HG03520 (cell line): Measurements from ENCODE around the gene MORC2.

Source experiments
- ATAC-seq: cut with Tn5 transposase; IDR thresholded peaks from one replicate; pipeline ENCODE4 v1.9.1; 2021; ENCODE audit warnings: mild to moderate bottlenecking, moderate library complexity; ENCODE audit not compliant: unreplicated experiment

The MORC2 gene

DNA sequence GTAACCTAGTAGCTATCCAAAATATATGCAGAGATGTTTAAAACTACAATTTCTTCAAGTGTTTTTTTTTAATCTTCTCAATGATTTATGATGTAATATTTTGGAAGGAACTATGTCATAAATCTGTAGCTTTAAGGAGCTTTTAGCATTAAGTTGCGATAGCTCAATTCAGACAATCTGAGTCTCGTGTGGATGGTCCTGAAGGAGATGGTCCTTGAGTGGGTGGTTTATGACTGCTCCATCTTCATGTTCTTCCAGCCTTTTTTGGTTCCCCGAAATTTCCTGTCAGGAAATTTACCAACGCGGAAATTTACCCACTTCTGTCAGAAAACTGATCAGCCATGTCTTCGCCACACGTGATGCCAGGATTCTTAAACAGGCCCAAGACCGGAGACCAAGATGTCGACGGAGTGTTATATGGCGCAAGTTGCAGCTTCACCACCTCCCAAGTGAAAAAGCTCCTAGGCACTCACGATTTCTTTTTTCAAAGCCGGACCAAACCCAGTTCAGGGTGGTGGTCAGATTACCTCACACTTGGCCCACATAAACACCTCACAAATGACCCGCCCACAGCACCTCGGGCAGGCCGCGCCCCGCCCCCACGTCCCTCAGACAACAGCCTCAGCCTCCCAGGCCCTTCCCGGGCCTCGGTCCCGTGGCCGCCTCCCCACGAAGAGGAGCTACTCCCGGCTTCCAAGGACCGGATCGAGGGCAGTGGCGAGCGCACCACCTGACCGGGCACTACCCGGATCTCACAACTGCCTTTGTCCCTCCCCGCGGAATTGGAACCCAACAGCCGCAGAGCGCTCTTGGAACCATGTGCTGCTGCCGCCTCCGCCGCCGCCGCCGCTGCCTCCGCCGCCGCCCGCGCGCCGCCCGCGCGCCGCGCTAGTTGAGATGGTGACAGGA is at the start of gene MORC2:
Gene MORC2, minus strand, starts transcription at position 760 of the 909 bp plus-strand sequence. CDS start 885 bp downstream, outside the sequence.
- peak; percentile 13 for ATAC-seq

DNA sequence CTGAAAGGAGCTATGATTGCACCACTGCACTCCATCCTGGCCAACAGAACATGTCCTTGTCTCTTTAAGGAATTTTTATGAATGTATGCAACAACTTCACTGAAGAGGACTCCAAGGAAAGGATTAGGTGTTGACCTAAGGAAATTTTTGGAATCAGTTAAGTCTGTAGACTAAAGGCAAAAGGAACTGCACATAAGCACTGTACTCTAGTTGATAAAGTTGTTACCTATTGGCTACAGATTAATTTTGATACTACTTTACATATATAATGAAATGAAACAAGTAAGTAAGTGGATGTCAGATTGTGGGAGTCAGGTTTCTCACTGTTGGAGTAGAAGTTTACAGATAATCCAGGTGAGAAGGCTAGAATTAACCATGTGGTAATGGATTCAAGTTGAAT is 37.0 kb upstream of the MORC2 start:
- no peak for ATAC-seq

DNA sequence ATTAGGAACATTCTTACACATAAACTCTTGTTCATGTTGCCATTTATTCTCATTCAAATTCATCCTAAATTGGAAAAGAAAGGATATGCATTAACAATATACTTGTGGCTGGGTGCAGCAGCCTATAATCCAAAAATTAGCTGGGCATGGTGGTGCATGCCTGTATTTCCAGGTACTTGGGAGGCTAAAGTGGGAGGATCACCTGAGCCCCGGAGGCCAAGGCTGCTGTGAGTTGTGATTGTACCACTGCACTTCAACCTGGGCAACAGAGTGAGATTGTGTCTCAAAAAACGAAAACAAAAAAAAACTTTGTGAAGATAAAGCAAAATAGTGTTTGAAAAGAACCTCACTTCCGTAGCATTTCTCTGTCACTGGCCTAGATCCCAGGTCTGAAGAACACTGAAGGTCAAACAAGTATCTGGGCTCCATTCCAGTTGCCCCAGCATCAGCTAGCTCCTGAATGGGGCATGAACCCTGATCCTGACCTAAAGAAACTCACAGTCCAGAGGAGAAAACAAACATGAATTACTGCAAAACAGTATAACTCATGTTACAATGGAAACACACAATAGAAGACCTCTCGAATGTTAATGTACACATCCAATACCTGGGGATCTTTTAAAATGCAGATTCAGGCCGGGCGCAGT is 32.7 kb upstream of the MORC2 start:
- no peak for ATAC-seq

DNA sequence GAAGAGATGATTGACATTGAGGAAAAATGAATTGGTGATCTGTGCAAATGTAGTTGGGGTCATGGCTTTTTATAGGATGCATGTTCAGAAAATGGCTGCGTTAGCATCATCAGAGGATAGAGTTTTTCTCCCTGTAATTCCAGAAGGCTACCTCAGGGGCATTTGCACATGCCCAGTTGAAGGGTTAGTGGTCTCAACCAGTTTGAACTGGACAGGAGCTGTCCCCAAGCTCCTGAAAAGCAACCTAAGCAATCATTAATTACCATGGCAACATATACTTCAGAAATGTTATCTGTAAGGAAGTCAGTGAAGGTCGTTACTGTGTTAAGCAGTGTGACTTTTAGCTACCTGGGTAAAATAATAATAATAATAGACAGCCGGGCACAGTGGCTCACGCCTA is 29.8 kb upstream of the MORC2 start:
- no peak for ATAC-seq

DNA sequence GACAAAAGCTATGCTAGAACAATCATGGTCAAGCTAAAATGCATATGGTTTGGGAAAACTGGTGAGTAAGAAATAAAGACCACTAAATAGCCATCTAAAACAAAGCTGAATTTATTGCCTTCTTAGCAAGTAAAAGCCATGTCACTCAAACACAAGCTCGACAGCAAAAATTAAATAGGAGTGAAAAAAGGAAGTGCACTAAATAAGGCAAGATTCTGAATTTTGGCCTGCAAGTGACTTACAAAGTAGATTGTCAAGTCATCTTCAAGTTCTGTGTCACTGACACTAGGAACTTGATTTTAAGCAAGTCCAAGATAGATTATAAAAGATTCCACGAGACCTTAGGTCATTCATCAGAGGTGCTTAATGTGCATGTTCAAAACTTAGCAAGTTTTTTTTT is 27.9 kb upstream of the MORC2 start:
- no peak for ATAC-seq

DNA sequence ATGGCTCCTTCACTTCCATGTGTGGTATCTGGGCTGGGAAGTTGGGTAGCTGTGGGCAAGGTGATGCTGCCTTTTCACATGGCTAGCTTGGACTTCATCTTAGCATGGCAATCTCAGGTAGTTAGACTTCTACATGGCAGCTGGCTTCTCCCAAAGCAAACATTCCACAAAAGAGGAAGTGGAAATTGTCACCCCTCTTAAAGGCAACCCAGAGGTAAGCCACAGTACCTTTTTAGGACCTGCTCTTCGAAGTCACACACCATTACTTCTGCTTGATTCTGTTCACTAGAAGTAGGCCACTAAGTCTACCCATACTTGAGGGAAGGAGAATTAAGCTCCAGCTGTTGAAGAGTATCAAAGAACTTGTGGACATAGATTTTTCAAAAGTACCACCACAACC is 26.4 kb upstream of the MORC2 start:
- ATAC-seq = no peak

DNA sequence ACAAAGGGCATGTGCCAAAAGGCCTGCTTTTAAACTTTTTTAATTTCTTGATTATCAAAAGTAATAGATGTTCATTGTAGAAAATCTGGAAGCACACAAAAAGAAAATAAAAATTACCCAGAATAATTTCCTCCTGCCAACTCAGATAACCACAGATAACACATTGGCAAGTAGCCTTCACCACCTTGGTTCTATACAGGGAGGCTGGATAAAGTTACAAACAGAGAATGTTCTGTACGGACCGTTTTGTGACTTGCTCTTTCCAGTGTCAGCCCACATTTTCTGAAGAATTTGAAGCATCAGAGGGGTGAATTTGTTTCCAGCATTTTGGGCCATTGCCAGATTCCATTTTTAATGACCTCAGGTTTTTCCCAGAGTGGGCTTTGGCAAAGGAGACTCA is 24.0 kb upstream of the MORC2 start:
- no peak for ATAC-seq

DNA sequence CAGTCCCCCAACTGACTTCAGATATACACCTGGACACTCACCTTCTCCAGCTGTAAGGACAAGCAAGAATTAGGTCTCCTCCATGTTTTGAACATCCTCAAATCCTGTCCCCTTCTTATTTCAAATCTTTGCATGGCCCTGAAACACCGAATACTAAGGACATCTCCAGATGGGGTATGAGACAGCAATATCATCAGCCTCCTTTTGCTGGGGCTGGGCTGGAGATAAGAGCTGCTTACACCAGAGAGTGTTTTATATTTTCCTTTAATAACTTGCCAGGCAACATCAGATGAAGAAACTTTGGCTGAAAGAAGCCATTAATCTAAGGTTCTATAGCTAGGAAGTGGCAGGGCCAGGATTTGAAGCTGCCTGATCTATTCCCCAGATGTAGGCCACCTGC is 22.1 kb upstream of the MORC2 start:
- no peak for ATAC-seq

DNA sequence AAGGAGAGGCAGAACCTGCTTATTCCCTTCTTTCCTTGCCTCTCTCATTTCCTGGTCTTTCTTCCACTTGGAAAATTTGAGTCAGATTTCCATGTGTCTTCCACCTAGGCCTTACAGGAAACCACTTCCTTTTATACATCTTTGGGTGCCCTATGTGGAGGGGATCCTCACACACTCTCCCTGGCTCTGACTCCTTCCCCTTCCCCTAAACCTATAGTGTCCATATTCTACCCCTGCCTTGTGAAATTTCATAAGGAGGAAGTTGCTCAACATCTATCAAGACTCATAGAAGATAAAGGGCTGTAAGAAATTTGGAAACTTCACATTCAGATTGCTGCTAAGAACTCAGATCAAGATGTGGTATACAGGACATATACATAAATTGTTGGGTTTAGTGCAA is 20.9 kb upstream of the MORC2 start:
- ATAC-seq = no peak

DNA sequence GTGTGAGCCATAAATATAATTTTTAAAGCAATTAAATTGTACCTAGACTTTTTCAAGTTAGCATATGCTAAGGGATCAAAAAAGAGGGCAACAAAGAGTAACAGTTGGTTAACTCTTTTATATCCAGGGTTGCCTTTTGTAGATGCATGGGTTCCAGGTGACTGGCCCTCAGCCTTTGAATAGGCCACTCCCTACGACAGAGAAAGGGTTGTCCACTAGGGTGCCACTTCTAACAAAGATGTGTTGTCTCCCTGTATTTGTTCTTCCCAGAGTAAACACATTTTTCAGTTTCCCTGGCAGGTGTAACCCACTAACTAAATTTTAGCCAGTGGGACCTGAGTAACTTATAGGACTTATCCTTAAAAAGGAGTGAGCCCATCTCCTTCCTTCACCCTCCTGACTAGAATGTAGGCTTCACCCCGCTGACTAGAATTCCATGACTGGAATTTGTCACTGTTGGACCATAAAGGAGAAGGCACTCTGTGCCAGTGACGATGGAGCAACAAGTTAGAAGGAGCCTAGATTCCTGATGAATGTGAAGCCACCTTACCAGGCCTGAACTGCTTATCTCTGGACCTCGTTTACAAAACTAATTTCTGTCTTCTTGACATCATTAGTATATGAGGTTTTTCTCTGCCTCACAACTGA is 17.1 kb upstream of the MORC2 start:
- no peak for ATAC-seq

DNA sequence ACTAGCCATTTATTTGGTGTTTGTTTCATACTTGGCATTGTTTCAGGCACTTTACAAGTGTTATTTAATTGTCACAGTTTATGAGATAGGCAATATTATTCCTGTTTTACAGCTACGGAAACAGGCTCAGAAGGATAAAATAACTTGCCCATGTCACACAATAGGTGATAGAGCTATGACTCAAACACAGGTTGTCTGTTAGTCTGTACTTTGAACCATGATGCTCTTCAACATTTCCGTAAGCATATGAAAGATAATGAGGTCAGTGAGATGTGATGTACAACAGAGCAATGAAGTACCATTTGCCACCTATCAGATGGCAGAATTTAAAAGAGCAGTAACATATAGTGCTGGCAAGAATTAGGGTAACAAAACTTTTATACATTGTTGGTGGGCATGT is 15.7 kb upstream of the MORC2 start:
- ATAC-seq = no peak

DNA sequence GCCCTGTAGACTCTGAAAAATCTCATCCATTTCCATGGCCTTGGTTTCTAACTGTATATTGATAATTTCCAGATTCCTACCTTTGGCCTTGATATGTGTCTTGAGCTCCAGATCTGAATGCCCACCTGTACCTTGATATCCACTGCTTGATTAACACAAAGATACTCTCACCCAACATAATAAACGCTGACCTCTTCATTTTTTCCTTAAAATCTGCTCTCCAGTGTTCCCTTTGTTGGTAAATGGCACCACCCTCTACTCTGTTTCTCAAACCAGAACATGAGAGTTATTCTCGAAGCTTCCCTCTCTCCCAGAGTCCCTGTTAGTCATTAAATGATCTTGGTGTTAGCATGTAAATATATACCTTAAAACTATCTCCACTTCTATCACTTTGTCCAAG is 13.9 kb upstream of the MORC2 start:
- ATAC-seq = no peak

DNA sequence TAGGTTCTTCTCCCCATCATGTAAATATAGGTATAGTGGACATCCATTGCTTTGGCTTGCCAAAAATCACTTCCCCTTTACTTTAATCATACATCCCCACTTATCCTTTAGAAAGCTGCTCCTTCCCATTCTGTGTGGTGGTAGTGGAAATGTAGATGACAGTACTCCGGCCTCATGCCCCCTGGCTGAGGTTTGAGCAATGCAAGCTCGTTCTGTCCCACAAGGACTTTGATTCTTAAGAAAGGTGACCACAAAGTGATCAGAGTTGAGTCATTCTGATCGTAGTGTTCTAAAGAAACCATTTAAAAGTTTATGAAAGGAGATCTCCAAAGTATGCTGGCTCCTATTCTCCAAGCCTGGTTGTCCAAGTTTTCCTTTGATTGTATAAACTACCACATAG is 11.4 kb upstream of the MORC2 start:
- no peak for ATAC-seq

DNA sequence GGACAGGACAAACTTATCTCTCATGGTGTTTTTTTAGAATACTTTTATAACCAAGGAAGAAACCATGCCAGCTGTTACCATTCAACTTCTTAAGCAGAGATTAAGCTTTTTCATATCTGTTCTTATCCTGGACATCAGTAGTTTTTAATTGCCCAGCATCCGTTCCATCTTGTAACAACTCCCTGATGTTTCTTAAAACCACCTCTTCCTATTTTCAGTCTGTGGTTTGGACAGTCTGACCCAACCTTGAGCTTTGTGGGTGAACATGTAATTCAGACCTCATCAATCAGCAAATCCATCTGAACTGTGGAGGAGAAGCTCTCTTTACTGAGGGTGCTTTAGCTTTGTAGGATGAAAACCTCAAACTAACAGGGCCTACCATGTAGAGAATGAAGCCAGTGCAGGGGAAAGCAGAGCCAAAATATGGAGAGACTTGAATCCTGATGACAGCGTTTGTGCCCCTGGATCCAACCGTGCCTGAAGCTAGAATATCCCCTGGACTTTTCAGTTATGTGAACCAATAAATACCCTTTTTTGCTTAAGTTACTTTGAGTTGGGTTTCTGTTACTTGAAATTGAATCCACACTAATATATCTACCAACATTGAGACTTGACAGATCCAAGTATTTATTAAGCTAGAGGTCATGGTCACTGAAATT is 9.9 kb upstream of the MORC2 start:
- no peak for ATAC-seq

DNA sequence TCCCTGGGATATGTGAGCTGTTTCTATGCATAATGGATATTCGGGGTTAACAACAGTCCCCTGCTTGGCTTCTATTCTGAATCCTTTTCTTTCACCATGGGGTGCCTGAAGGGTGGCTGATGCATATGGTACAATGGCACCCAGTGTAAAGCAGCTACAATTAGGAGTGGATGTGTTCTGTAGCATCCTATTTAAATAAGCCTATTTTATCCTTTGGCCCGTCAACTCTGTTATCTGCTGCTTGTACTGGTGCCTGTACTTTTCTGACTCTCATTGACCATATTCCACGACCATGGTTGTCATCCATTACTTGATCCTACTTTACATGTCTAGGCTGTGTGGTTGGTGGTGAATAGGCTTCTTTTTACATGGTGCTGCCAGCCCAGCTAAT is 1.8 kb upstream of the MORC2 start:
- ATAC-seq = no peak

DNA sequence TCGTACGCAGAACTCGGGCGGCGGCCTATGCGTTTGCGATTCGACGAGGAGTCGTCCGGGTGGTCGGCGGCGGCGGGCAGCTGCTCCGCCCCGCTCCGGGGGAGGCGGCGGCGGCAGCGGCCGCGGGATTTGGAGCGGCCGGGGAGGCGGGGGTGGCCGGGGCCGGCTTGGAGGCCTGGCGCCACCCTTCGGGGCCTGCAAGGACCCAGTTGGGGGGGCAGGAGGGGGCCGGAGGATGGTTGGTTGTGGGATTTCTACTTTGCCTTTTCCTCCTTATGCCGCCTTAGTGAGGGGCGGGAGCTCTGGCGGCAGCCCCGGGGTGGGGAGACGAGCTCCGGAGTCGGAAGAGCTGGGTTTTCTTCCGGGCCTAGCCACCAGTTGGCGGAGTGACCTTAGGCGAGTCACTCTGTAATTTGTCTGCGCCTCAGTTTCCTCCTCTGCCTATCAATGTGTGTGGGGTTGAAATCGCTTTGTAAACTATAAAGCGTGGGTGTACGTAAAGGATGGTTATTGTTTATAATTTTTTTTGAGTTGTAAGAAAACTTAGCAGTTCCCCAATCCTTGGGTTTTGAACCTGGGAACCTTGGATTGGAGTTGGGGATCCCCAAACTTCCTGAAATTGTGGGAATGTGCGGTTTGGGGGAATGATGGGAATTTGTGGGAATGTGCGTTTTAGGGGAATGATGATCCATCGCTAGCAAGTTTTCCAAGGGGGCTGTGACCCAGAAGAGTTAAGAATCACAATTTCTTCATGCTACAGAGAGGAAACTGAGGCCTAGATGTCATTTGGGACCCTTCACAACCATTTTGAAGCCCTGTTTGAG is 1.2 kb upstream of the MORC2 start:
- ATAC-seq = peak; percentile 35

DNA sequence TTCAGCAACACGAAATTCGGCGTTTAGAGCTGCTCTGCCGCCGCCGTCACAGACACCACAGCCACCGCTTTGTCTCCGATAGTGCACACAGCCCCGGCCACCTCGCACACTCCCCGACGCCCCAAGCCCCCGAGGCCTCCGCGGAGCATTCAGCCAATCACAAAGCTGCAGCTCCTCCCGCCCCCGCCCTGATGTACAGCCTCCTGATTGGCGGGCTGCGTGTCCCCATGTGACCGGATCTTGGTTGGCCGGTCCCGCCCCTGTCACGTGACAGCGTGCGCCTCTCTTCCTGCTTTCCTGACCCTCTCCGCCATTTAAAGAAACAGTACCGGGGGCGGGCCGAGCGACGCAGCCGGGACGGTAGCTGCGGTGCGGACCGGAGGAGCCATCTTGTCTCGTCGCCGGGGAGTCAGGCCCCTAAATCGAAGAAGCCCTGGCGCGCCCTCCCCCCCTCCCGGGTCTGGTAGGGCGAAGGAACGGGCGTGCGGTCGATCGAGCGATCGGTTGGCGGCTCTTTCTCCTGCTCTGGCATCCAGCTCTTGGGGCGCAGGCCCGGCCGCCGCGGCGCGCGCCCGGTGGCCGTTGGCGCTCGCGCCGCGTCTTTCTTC is 454 bp upstream of the MORC2 start, which contains the start of gene TUG1:
Gene TUG1, plus strand, starts transcription at position 342 of the 608 bp plus-strand sequence.
- peak; percentile 72 for ATAC-seq

DNA sequence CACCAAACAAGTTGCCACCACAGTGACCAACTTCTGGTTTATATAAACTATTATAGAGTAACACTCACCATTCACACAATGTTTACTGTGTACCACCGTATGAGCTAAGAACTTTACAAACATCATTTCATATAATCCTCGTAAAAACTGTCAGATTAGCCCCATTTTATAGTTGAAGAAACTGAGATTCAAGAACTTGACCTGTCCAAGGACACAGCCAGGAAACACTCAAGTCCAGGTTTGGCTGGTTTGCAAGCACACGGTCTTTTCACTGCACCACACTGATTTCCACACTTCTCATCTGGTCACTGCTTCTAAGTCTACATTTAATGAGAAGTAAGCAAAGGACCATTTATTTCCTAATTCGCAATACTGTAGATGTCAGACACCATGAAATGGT is 3.7 kb downstream of the MORC2 start:
- ATAC-seq = no peak

DNA sequence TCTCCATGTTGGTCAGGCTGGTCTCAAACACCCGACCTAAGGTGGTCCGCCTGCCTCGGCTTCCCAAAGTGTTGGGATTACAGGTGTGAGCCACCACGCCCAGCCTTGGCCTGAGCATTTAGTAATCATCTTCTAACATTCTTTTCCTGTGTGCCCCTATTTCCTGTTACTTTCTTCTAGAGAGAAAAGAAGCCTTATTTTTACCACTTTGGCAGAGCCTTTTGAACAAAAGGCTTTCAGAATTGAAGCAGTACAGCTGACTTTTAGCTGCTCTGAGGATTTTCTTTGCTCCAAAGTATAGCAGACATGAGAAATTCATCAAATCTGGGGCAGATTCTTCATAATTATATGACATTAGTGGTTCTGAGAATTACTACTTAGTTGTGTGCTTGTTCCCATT is 13.4 kb downstream of the MORC2 start:
- no peak for ATAC-seq

DNA sequence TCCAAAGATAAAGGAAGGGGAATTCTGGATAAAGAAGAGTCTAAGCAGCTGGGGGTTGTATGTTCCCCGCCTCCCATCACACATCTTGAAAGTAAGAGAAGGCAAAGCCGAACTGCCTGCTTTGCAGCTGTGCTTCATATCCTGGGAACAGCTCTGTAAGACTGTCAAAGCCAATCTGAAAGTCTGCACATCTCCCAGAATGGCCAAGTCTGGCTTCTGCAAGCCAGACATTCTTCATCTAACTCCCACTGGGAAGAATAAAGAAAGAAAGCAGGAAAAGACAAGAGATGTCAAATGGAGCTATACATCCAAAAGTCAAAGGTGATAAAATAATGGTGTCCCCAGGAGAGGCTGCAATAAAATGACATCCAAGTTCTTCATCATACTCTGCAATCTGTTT is 15.4 kb downstream of the MORC2 start:
- ATAC-seq = no peak
